SK-N-SH (cell line): Measurements from ENCODE around the gene SIRT3. TPM values are rescaled to one million over a fixed set of nuclear protein-coding genes. Genes with fewer than 3 reads are reported as not detected.

ENCODE experiments used
- CTCF ChIA-PET: fragments of 300-600, 350-600 bp; formaldehyde crosslinking; extraction: SDS; loops from one replicate; lab custom pipeline; 2021; lab: Yijun Ruan, JAX
- POLR2A ChIA-PET: fragments of 350-600 bp; sonication (Branson Sonifier 250); formaldehyde crosslinking; extraction: SDS; loops from one replicate; lab custom pipeline; 2020; ENCODE audit warnings: antibody characterized with exemption, inconsistent platforms; lab: Yijun Ruan, JAX
- DNase-seq: peaks from one replicate; pipeline ENCODE4 v3.0.0; 2012
- H2AFZ ChIP-seq: fragments of 200-600 bp; sonication (generic); 2 replicates; pipeline ENCODE4 v1.8.1; 2016; ENCODE audit warnings: antibody characterized with exemption, mild to moderate bottlenecking, low read depth
- H3F3A ChIP-seq: fragments of 200-600 bp; sonication (generic); replicated peaks from 2 replicates; pipeline ENCODE3; 2016; ENCODE audit warnings: antibody characterized with exemption, mild to moderate bottlenecking; ENCODE audit not compliant: insufficient read depth
- H3K27ac ChIP-seq, 2 experiments: fragments of 200-500 bp in 1 of 2; fragments of 200-600 bp in 1 of 2; sonication (Bioruptor generic) in 1 of 2; sonication (generic), shearing (Covaris generic) in 1 of 2; 2 replicates each; pipeline versions ENCODE4 v1.5.1 to v1.6.1; 2014 to 2016; ENCODE audit warnings: low read depth in 2 of 2, inconsistent platforms in 1 of 2, low read length in 1 of 2, mild to moderate bottlenecking in 1 of 2, mixed read lengths in 1 of 2
- H3K27me3 ChIP-seq: fragments of 200-600 bp; sonication (generic), shearing (Covaris generic); 2 replicates; pipeline ENCODE4 v1.6.1; 2016; ENCODE audit warnings: mixed run types; ENCODE audit not compliant: insufficient read depth
- H3K36me3 ChIP-seq, 2 experiments: fragments of 200-500 bp in 1 of 2; fragments of 200-600 bp in 1 of 2; sonication (Bioruptor generic) in 1 of 2; sonication (generic) in 1 of 2; replicated peaks in 1 of 2; 2 replicates each; pipeline versions ENCODE3 to v1.5.1; 2014 to 2016; ENCODE audit warnings: low read length in 1 of 2, mild to moderate bottlenecking in 1 of 2; ENCODE audit not compliant: insufficient read depth in 2 of 2, control insufficient read depth in 1 of 2
- H3K4me1 ChIP-seq, 2 experiments: fragments of 200-500 bp in 1 of 2; fragments of 200-600 bp in 1 of 2; sonication (Bioruptor generic) in 1 of 2; sonication (generic), shearing (Covaris generic) in 1 of 2; 2 replicates each; pipeline versions ENCODE4 v1.5.1 to v1.6.1; 2014 to 2016; ENCODE audit warnings: low read depth in 1 of 2, low read length in 1 of 2, mixed run types in 1 of 2; ENCODE audit not compliant: insufficient read depth in 2 of 2, control insufficient read depth in 1 of 2
- H3K4me2 ChIP-seq: fragments of 200-600 bp; sonication (generic), shearing (Covaris generic); 2 replicates; pipeline ENCODE4 v1.6.1; 2017; ENCODE audit warnings: mixed run types
- H3K4me3 ChIP-seq, 2 experiments: fragments of 200-500 bp in 1 of 2; fragments of 200-600 bp in 1 of 2; sonication (Bioruptor generic) in 1 of 2; sonication (generic), shearing (Covaris generic) in 1 of 2; 2 replicates each; pipeline versions ENCODE4 v1.5.1 to v1.8.1; 2014 to 2016; ENCODE audit warnings: low read depth in 2 of 2, inconsistent platforms in 1 of 2, low read length in 1 of 2, mild to moderate bottlenecking in 1 of 2, mixed read lengths in 1 of 2, moderate library complexity in 1 of 2
- H3K79me2 ChIP-seq: fragments of 200-600 bp; sonication (generic); 2 replicates; pipeline ENCODE4 v1.8.1; 2017; ENCODE audit warnings: mild to moderate bottlenecking; ENCODE audit not compliant: insufficient read depth
- H3K9ac ChIP-seq: fragments of 200-600 bp; sonication (generic); 2 replicates; pipeline ENCODE4 v1.6.1; 2017; ENCODE audit warnings: mixed run types
- H3K9me2 ChIP-seq: fragments of 200-600 bp; sonication (generic); 2 replicates; pipeline ENCODE4 v1.6.1; 2017; ENCODE audit warnings: mixed run types
- H3K9me3 ChIP-seq: fragments of 200-600 bp; sonication (generic); 2 replicates; pipeline ENCODE4 v1.6.1; 2017; ENCODE audit warnings: mixed run types, mild to moderate bottlenecking, moderate library complexity
- H4K20me1 ChIP-seq: fragments of 200-600 bp; sonication (generic); 2 replicates; pipeline ENCODE4 v1.6.1; 2017; ENCODE audit warnings: mild to moderate bottlenecking, mixed run types; ENCODE audit not compliant: insufficient read depth
- EP300 ChIP-seq, 2 experiments: IDR thresholded peaks; 2 replicates each; pipeline versions ENCODE4 v1.4.0 to v1.6.1; 2012; ENCODE audit warnings: borderline replicate concordance in 1 of 2, low read depth in 1 of 2, low read length in 1 of 2
- FOSL2 ChIP-seq: IDR thresholded peaks from 2 replicates; pipeline ENCODE4 v1.4.0; 2012; ENCODE audit warnings: low read depth, mild to moderate bottlenecking, moderate library complexity, borderline replicate concordance
- FOXM1 ChIP-seq: IDR thresholded peaks from 2 replicates; pipeline ENCODE4 v1.4.0; 2012; ENCODE audit warnings: low read depth, mild to moderate bottlenecking
- GABPA ChIP-seq: IDR thresholded peaks from 2 replicates; pipeline ENCODE4 v1.4.0; 2012; ENCODE audit warnings: low read depth, mild to moderate bottlenecking
- MEF2A ChIP-seq: IDR thresholded peaks from 2 replicates; pipeline ENCODE4 v1.4.0; 2012; ENCODE audit warnings: low read depth, borderline replicate concordance
- POLR2AphosphoS5 ChIP-seq: IDR thresholded peaks from 2 replicates; pipeline ENCODE4 v1.6.1; 2012; ENCODE audit warnings: low read depth, low read length
- RFX5 ChIP-seq: IDR thresholded peaks from 2 replicates; pipeline ENCODE4 v1.6.1; 2012; ENCODE audit warnings: mild to moderate bottlenecking, improper control_type of control experiment, low read length
- RXRA ChIP-seq: IDR thresholded peaks from 2 replicates; pipeline ENCODE4 v1.4.0; 2012; ENCODE audit warnings: low read depth, mild to moderate bottlenecking, borderline replicate concordance
- TCF12 ChIP-seq: IDR thresholded peaks from 2 replicates; pipeline ENCODE4 v1.4.0; 2012
- WGBS: methylation state at CpG from one replicate; pipeline ENCODE4 v1.1.6; 2017; ENCODE audit warnings: low lambda C conversion rate; 5-methylcytosine and 5-hydroxymethylcytosine counted together
- polyA plus RNA-seq, 3 experiments: library from polyadenylated mRNA; depleted of rRNA; stranded (reverse); fragments of >200 nt; gene quantifications; 2 replicates each; pipeline ENCODE4 v1.2.3, GENCODE V29; 2012
- TF ChIP-seq, protein P1 (sequence below): fragments of 150-350 bp; IDR thresholded peaks from 2 replicates; pipeline ENCODE4 v1.6.1; 2016; ENCODE audit warnings: mild to moderate bottlenecking, low read depth, low read length
- TF ChIP-seq, protein P2 (sequence below): IDR thresholded peaks from 2 replicates; pipeline ENCODE4 v1.4.0; 2012; ENCODE audit warnings: low read depth, borderline replicate concordance
- TF ChIP-seq, protein P3 (sequence below): fragments of 150-350 bp; IDR thresholded peaks from 2 replicates; pipeline ENCODE4 v1.6.1; 2017; ENCODE audit warnings: antibody characterized with exemption, low read length, low read depth, borderline replicate concordance
- TF ChIP-seq, protein P4 (sequence below): IDR thresholded peaks from 2 replicates; pipeline ENCODE4 v1.4.0; 2012; ENCODE audit warnings: low read depth
- TF ChIP-seq, protein P5 (sequence below): IDR thresholded peaks from 2 replicates; pipeline ENCODE4; 2012

The SIRT3 gene
- polyA plus RNA-seq, 1 of the 3 experiments (the other 2 are of a cell fraction): 34.4 TPM

DNA sequence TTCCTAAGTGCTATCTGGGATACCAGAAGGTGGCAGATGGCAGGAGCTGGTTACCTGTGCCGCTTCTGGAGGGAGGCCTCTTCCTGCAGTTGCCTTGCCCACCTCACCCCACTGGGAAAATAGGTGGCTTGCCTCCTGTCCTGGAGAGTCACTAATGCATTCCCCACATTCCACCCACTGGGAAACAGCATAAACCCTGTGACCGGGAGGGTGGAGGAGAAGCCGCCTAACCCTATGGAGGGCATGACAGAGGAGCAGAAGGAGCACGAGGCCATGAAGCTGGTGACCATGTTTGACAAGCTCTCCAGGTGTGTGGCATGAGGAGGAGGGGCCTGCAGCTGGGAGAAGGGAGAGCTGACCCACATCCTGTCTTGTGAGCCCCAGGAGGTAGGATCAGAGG, 23.0 kb downstream of the SIRT3 start:
- TF ChIP-seq GABPA (no peak), RXRA (no peak), RFX5 (no peak), FOSL2 (no peak), EP300 (IDR thresholded peaks at IDR 0.05; ENCODE audit: borderline replicate concordance in 1 of 2, low read depth in 1 of 2, low read length in 1 of 2) (no peak), MEF2A (no peak), FOXM1 (no peak), TCF12 (no peak), POLR2AphosphoS5 (no peak)
- TF ChIP-seq, protein P1, sequence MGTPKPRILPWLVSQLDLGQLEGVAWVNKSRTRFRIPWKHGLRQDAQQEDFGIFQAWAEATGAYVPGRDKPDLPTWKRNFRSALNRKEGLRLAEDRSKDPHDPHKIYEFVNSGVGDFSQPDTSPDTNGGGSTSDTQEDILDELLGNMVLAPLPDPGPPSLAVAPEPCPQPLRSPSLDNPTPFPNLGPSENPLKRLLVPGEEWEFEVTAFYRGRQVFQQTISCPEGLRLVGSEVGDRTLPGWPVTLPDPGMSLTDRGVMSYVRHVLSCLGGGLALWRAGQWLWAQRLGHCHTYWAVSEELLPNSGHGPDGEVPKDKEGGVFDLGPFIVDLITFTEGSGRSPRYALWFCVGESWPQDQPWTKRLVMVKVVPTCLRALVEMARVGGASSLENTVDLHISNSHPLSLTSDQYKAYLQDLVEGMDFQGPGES: no peak
- TF ChIP-seq, protein P2, sequence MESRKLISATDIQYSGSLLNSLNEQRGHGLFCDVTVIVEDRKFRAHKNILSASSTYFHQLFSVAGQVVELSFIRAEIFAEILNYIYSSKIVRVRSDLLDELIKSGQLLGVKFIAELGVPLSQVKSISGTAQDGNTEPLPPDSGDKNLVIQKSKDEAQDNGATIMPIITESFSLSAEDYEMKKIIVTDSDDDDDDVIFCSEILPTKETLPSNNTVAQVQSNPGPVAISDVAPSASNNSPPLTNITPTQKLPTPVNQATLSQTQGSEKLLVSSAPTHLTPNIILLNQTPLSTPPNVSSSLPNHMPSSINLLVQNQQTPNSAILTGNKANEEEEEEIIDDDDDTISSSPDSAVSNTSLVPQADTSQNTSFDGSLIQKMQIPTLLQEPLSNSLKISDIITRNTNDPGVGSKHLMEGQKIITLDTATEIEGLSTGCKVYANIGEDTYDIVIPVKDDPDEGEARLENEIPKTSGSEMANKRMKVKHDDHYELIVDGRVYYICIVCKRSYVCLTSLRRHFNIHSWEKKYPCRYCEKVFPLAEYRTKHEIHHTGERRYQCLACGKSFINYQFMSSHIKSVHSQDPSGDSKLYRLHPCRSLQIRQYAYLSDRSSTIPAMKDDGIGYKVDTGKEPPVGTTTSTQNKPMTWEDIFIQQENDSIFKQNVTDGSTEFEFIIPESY: no peak
- TF ChIP-seq, protein P3, sequence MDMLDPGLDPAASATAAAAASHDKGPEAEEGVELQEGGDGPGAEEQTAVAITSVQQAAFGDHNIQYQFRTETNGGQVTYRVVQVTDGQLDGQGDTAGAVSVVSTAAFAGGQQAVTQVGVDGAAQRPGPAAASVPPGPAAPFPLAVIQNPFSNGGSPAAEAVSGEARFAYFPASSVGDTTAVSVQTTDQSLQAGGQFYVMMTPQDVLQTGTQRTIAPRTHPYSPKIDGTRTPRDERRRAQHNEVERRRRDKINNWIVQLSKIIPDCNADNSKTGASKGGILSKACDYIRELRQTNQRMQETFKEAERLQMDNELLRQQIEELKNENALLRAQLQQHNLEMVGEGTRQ: no peak
- TF ChIP-seq, protein P4, sequence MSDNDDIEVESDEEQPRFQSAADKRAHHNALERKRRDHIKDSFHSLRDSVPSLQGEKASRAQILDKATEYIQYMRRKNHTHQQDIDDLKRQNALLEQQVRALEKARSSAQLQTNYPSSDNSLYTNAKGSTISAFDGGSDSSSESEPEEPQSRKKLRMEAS: no peak
- TF ChIP-seq, protein P5, sequence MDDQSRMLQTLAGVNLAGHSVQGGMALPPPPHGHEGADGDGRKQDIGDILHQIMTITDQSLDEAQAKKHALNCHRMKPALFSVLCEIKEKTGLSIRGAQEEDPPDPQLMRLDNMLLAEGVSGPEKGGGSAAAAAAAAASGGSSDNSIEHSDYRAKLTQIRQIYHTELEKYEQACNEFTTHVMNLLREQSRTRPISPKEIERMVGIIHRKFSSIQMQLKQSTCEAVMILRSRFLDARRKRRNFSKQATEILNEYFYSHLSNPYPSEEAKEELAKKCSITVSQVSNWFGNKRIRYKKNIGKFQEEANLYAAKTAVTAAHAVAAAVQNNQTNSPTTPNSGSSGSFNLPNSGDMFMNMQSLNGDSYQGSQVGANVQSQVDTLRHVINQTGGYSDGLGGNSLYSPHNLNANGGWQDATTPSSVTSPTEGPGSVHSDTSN: no peak

More for the DNA sequence above, 23.0 kb downstream of the SIRT3 start:
- 91% methylated on average over 4 of the region's 4 CpGs for WGBS
- ChIA-PET POLR2A (no interaction called here), CTCF (no interaction called here)
- DNase-seq: no peak
- peaks cover 44% of the 10 kb centered on the region for H3K79me2 ChIP-seq
- no peak overlapping the region for H2AFZ ChIP-seq
- H3K4me2 ChIP-seq: no peak overlapping the region
- H3K36me3 ChIP-seq: peaks cover 43 to 62% of the 10 kb centered on the region in 2 experiments
- H3K27ac ChIP-seq: no peak overlapping the region
- no peak overlapping the region for H3K9ac ChIP-seq
- no peaks in the 10 kb centered on the region for H3K9me2 ChIP-seq
- peaks cover 20% of the 10 kb centered on the region for H3F3A ChIP-seq
- no peaks in the 10 kb centered on the region for H3K9me3 ChIP-seq
- no peaks in the 10 kb centered on the region for H3K27me3 ChIP-seq
- peaks cover 8 to 19% of the 10 kb centered on the region in 2 experiments; a peak in 2 of 4 replicates for H3K4me1 ChIP-seq
- no peak overlapping the region for H3K4me3 ChIP-seq
- peaks cover 13% of the 10 kb centered on the region for H4K20me1 ChIP-seq
